ENCODE measurements around the gene PGBD4.
A peak's percentile ranks its signal among the peaks of the same experiment; 100 is the strongest.

The PGBD4 gene

GRCh38 chr15:34122771-34123183 lies 20.9 kb downstream of the PGBD4 start:
- TF ChIP-seq CTCF (conservative IDR thresholded peaks at IDR 0.05; ENCODE audit: control insufficient read depth, insufficient read depth, low read depth, low read length), result no peak
- DNase-seq (ENCODE audit: low read depth), result peak; percentile 94
- no peak overlapping the region for H3K4me3 ChIP-seq (ENCODE audit: control insufficient read depth, low read depth, low read length)

GRCh38 chr15:34124651-34125050 lies 22.8 kb downstream of the PGBD4 start:
- TF ChIP-seq CTCF (conservative IDR thresholded peaks at IDR 0.05; ENCODE audit: control insufficient read depth, insufficient read depth, low read depth, low read length), result no peak
- no peak for DNase-seq (ENCODE audit: low read depth)
- no peak overlapping the region for H3K4me3 ChIP-seq (ENCODE audit: control insufficient read depth, low read depth, low read length)

- DNase-seq (ENCODE audit: low read depth), result no peak
- TF ChIP-seq CTCF (conservative IDR thresholded peaks at IDR 0.05; ENCODE audit: control insufficient read depth, insufficient read depth, low read depth, low read length), result no peak
- H3K4me3 ChIP-seq (ENCODE audit: control insufficient read depth, low read depth, low read length), result no peak overlapping the region
Measured at GRCh38 chr15:34125945-34126344, 24.1 kb downstream of the PGBD4 start.

- no peak overlapping the region for H3K4me3 ChIP-seq (ENCODE audit: control insufficient read depth, low read depth, low read length)
- no peak for DNase-seq (ENCODE audit: low read depth)
- TF ChIP-seq CTCF (conservative IDR thresholded peaks at IDR 0.05; ENCODE audit: control insufficient read depth, insufficient read depth, low read depth, low read length), result no peak
Measured at GRCh38 chr15:34126522-34126921, 24.6 kb downstream of the PGBD4 start.

GRCh38 chr15:34128898-34129297 lies 27.0 kb downstream of the PGBD4 start:
- TF ChIP-seq CTCF (conservative IDR thresholded peaks at IDR 0.05; ENCODE audit: control insufficient read depth, insufficient read depth, low read depth, low read length), result no peak
- H3K4me3 ChIP-seq (ENCODE audit: control insufficient read depth, low read depth, low read length), result no peak overlapping the region
- no peak for DNase-seq (ENCODE audit: low read depth)

GRCh38 chr15:34132881-34133280 lies 31.0 kb downstream of the PGBD4 start:
- TF ChIP-seq CTCF (conservative IDR thresholded peaks at IDR 0.05; ENCODE audit: control insufficient read depth, insufficient read depth, low read depth, low read length), result no peak
- H3K4me3 ChIP-seq (ENCODE audit: control insufficient read depth, low read depth, low read length), result no peak overlapping the region
- DNase-seq (ENCODE audit: low read depth), result no peak

- TF ChIP-seq CTCF (conservative IDR thresholded peaks at IDR 0.05; ENCODE audit: control insufficient read depth, insufficient read depth, low read depth, low read length), result no peak
- no peak for DNase-seq (ENCODE audit: low read depth)
- H3K4me3 ChIP-seq (ENCODE audit: control insufficient read depth, low read depth, low read length), result no peak overlapping the region
Measured at GRCh38 chr15:34133511-34133910, 31.6 kb downstream of the PGBD4 start.

All from fibroblast of mammary gland (primary cell).